ENCODE results near the gene NPAS3. TPM values are rescaled to one million over a fixed set of nuclear protein-coding genes. Genes with fewer than 3 reads are reported as not detected.

Gene NPAS3
- total and polyA plus RNA-seq, 2 donors (not counting 3 experiments of a cell fraction or from before 2014, with no cell fraction given) = 0.10 to 0.13 TPM

GRCh38 chr14:33592297-33592696, 653.6 kb downstream of the NPAS3 start:
- H3K9ac ChIP-seq (replicated peaks; ENCODE audit: extremely low read depth, insufficient read depth, low read length) = no peak overlapping the region
- no peaks in the 10 kb centered on the region for H3K4me1 ChIP-seq (ENCODE audit: control insufficient read depth, extremely low read depth, insufficient read depth, low read length)
- dilution Hi-C loops (cut with MboI; ENCODE audit: extremely low pct_ligation_motif_present, low sequenced_read_pairs) = no loop called here
- no peak overlapping the region for H3K4me2 ChIP-seq (ENCODE audit: insufficient read depth, low read length)
- no peak for FAIRE-seq
- H3K9me3 ChIP-seq (replicated peaks; ENCODE audit: control insufficient read depth, insufficient read depth, low read length) = no peaks in the 10 kb centered on the region
- no peaks in the 10 kb centered on the region for H3K79me2 ChIP-seq (ENCODE audit: control insufficient read depth, insufficient read depth, low read length)
- H3K27me3 ChIP-seq (ENCODE audit: control insufficient read depth in 2 of 2, insufficient read depth in 2 of 2, low read length in 2 of 2) = no peaks in the 10 kb centered on the region
- no peak overlapping the region for H3K27ac ChIP-seq (ENCODE audit: insufficient read depth, low read depth, low read length)
- no peaks in the 10 kb centered on the region for H3K9me1 ChIP-seq (replicated peaks; ENCODE audit: control insufficient read depth, extremely low read depth, insufficient read depth, low read length)
- no peak overlapping the region for H2AFZ ChIP-seq (ENCODE audit: low read depth, low read length)
- no TSS peak for BruUV-seq (replicated peaks)
- H3K4me3 ChIP-seq (replicated peaks in 1 of 3; ENCODE audit: insufficient read depth in 1 of 3, low read depth in 1 of 3, low read length in 3 of 3) = no peak overlapping the region
- no peaks in the 10 kb centered on the region for H3K36me3 ChIP-seq (ENCODE audit: control insufficient read depth in 2 of 2, extremely low read depth in 1 of 2, insufficient read depth in 2 of 2, low read length in 2 of 2)
- no peaks in the 10 kb centered on the region for H4K20me1 ChIP-seq (replicated peaks; ENCODE audit: control insufficient read depth, extremely low read depth, insufficient read depth, low read length)
- TF ChIP-seq MYC (IDR thresholded peaks at IDR 0.05; ENCODE audit: low read depth, low read length) (no peak), POLR2AphosphoS5 (IDR thresholded peaks at IDR 0.05; ENCODE audit: insufficient read depth, low read depth, low read length) (no peak), FOS (IDR thresholded peaks at IDR 0.05; ENCODE audit: borderline replicate concordance, insufficient read depth, low read length) (no peak), GATA2 (IDR thresholded peaks at IDR 0.05; ENCODE audit: insufficient read depth, insufficient read length, low read depth, low read length) (no peak), JUN (IDR thresholded peaks at IDR 0.05; ENCODE audit: borderline replicate concordance, insufficient read depth, insufficient read length, low read depth) (no peak), CTCF (IDR thresholded peaks at IDR 0.05; ENCODE audit: extremely low read depth in 1 of 2, insufficient read depth in 1 of 2, low read depth in 1 of 2, low read length in 2 of 2) (no peak)
- DNase-seq (ENCODE audit: low read depth, low spot score) = no peak
- CTCF ChIA-PET = no interaction called here
- POLR2A ChIA-PET = no interaction called here
- intact Hi-C loops (cut with micrococcal nuclease) = no loop called here

All from endothelial cell of umbilical vein (primary cell).